OCI-LY7 (cell line): ENCODE measurements around the gene CACNA1I.
A peak's percentile ranks its signal among the peaks of the same experiment; 100 is the strongest.

Experiments
- CTCF ChIP-seq: fragments of 200-600 bp; sonication (generic); conservative IDR thresholded peaks from 2 replicates; pipeline ENCODE4 v1.5.1; 2014; ENCODE audit warnings: mild to moderate bottlenecking, antibody characterized with exemption, low read length, moderate library complexity, mixed read lengths
- EZH2phosphoT487 ChIP-seq: fragments of 200-600 bp; sonication (generic); IDR thresholded peaks from 2 replicates; pipeline ENCODE4 v1.6.1; 2018; ENCODE audit warnings: low read depth, borderline replicate concordance, mild to moderate bottlenecking, mixed run types, antibody characterized with exemption, low read length, moderate library complexity, mixed read lengths

DNA sequence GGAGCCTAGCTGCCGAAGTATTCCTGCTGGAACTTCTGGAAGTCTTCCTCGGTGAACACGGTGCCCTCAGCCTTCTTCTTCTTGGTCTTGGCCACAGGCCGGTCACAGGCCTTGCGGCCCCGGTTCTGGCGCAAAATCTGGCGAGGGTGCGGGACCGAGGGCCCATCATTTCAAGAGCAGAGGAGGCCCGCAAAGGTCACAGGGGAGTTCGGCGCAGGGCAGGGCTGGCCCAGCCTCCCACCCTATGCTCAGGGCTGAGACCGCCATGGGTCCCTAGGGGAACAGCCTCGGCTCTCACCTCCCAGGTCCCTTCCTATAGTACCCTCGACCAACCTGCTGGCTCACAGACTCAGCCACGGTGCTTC, 41.1 kb upstream of the CACNA1I start:
- TF ChIP-seq CTCF: peak; percentile 57
- TF ChIP-seq EZH2phosphoT487: no peak
